IPS DF 6.9 (cell line): ENCODE measurements around the gene LCP2.

Experiments
- DNase-seq: peaks from one replicate; pipeline ENCODE4 v3.0.0-alpha.2; 2013; ENCODE audit warnings: low read depth, low spot score
- H3K27ac ChIP-seq: one replicate; pipeline ENCODE4 v1.5.1; 2013; ENCODE audit warnings: low read length, control low read depth
- H3K27me3 ChIP-seq: 2 replicates; pipeline ENCODE4 v1.6.1; 2013; ENCODE audit warnings: mild to moderate bottlenecking, low read length; ENCODE audit not compliant: control insufficient read depth, insufficient read depth
- H3K36me3 ChIP-seq: 2 replicates; pipeline ENCODE4 v1.6.1; 2013; ENCODE audit warnings: low read length; ENCODE audit not compliant: control insufficient read depth, insufficient read depth
- H3K4me1 ChIP-seq: 2 replicates; pipeline ENCODE4 v1.6.1; 2013; ENCODE audit warnings: low read length; ENCODE audit not compliant: control insufficient read depth, insufficient read depth
- H3K4me3 ChIP-seq: 2 replicates; pipeline ENCODE4 v1.5.1; 2013; ENCODE audit warnings: mild to moderate bottlenecking, low read length
- H3K9me3 ChIP-seq: 2 replicates; pipeline ENCODE4 v1.6.1; 2013; ENCODE audit warnings: low read length, inconsistent platforms; ENCODE audit not compliant: control insufficient read depth, insufficient read depth
- WGBS: extraction: QIAGEN DNeasy Blood & Tissue Kit; methylation state at CpG from one replicate; pipeline ENCODE4 v1.1.7; 2013; ENCODE audit warnings: mixed read lengths, missing lambda C conversion rate; ENCODE audit not compliant: insufficient read length, insufficient coverage; 5-methylcytosine and 5-hydroxymethylcytosine counted together

Gene LCP2

GRCh38 chr5:170317499-170317898, 19.9 kb upstream of the LCP2 start:
- no CpG with 5 or more reads among the region's 3 CpGs for WGBS
- DNase-seq: no peak
- no peaks in the 10 kb centered on the region; the same call in 1 of the 2 replicates for H3K4me1 ChIP-seq
- H3K27me3 ChIP-seq: no peaks in the 10 kb centered on the region
- no peak overlapping the region for H3K4me3 ChIP-seq
- H3K27ac ChIP-seq: no peak overlapping the region
- H3K9me3 ChIP-seq: no peaks in the 10 kb centered on the region
- H3K36me3 ChIP-seq: no peaks in the 10 kb centered on the region

DNA sequence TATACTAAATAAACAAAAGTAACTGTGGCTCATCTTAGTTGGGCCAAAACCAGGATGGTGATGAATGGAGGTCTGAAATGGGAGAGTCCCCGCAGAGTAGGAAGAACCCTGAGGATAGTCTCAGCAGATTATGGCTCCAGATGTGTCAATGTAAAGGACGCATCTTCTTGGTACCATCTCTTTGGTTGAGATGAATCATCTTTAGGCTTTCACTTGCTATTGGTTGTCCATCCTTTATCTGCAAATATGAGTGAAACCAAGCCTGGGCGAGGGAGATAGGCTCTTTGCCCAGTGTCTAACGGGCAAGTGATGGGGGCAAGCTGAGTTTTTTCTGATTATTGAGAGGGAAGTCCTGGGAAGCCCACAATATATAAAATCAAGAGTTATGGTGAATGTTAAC, 19.4 kb upstream of the LCP2 start:
- no peak for DNase-seq
- H3K27me3 ChIP-seq: no peaks in the 10 kb centered on the region
- H3K4me1 ChIP-seq: no peaks in the 10 kb centered on the region; the same call in 1 of the 2 replicates
- no peak overlapping the region for H3K27ac ChIP-seq
- no CpG with 5 or more reads among the region's 4 CpGs for WGBS
- no peaks in the 10 kb centered on the region for H3K9me3 ChIP-seq
- H3K4me3 ChIP-seq: no peak overlapping the region
- H3K36me3 ChIP-seq: no peaks in the 10 kb centered on the region

DNA sequence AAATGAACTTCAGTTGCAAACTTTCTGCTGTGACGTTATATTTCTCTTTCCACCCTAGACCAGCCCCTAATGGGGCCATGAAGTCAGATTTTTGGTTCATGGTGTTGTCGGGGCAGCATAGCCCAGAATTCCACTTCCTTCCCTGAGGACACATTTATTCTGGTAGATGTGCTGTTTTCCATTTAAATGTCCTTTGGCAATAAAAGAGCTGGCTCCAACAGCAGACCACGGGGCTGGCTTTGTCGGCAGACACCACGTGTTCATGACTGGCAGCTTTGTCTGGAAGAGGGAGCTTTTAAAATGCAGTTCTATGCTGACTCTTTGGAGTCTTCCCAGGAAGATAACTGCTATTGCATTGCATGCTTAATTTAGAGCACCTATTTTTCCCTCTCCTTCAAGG, 17.6 kb upstream of the LCP2 start:
- no peak for DNase-seq
- Histone ChIP-seq H3K36me3 (no peaks in the 10 kb centered on the region), H3K27me3 (no peaks in the 10 kb centered on the region), H3K4me3 (no peak overlapping the region), H3K4me1 (peaks cover 1% of the 10 kb centered on the region; the same call in 1 of the 2 replicates), H3K9me3 (no peaks in the 10 kb centered on the region), H3K27ac (no peak overlapping the region)
- WGBS: no CpG with 5 or more reads among the region's 5 CpGs

DNA sequence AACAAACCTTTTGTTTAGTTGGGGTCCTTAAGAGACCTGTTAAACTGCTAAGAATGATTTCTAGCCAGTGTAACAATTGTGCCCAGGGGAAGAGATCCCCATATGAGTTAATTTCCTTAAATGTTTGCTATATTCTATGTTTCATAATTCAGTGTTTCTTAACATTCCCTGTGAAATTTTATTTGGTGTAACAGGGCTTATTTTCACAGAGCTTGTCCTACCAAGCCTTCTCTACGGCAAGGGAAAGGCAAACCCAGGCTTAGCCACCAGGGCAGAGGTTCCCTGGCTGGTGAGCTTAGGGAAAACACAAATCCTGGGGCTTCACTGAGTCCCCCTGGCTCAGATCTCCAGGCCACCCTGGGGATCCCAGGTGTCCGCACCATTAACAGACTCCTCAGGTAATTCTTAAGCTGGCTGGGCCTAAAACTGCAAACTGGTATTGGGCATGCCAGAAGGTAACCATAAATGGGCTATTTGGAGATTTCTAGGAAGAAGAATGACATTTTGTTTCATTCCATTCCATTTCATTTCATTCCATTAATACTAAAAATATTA, 17.0 kb upstream of the LCP2 start:
- Histone ChIP-seq H3K27me3 (no peaks in the 10 kb centered on the region), H3K4me1 (peaks cover 1% of the 10 kb centered on the region; the same call in 1 of the 2 replicates), H3K36me3 (no peaks in the 10 kb centered on the region), H3K4me3 (no peak overlapping the region), H3K9me3 (no peaks in the 10 kb centered on the region), H3K27ac (no peak overlapping the region)
- WGBS: no CpG with 5 or more reads among the region's 2 CpGs
- DNase-seq: no peak

- no peaks in the 10 kb centered on the region for H3K27me3 ChIP-seq
- WGBS: no CpG with 5 or more reads among the region's 2 CpGs
- no peak for DNase-seq
Observed at GRCh38 chr5:170313816-170314215, 16.2 kb upstream of the LCP2 start.

DNA sequence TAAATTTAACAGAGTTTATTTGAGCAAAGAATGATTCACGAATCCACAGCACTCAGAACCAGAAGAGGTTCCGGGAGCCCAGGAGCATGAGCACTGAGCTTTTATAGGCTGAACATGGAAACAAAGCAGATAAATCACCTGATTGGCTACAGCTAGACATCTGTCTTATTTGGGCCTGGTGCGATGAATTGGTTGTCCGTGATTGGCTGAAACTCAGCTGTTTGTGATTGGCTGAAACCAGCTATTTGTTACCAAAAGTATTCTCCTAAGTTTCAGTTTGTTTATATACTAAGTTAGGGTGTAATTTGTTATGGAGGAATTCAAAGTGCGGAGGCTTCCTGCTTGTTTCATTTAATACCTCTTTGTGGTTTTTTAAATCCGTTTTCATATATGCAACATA, 15.8 kb upstream of the LCP2 start:
- DNase-seq: no peak
- Histone ChIP-seq H3K36me3 (no peaks in the 10 kb centered on the region), H3K27me3 (no peaks in the 10 kb centered on the region), H3K27ac (no peak overlapping the region), H3K4me1 (peaks cover 1% of the 10 kb centered on the region; the same call in 1 of the 2 replicates), H3K9me3 (no peaks in the 10 kb centered on the region), H3K4me3 (no peak overlapping the region)
- no CpG with 5 or more reads among the region's 6 CpGs for WGBS

More at GRCh38 chr5:170313816-170314215, 16.2 kb upstream of the LCP2 start:
- peaks cover 1% of the 10 kb centered on the region; the same call in 1 of the 2 replicates for H3K4me1 ChIP-seq
- no peak overlapping the region for H3K27ac ChIP-seq
- H3K36me3 ChIP-seq: no peaks in the 10 kb centered on the region
- H3K9me3 ChIP-seq: no peaks in the 10 kb centered on the region
- no peak overlapping the region for H3K4me3 ChIP-seq

DNA sequence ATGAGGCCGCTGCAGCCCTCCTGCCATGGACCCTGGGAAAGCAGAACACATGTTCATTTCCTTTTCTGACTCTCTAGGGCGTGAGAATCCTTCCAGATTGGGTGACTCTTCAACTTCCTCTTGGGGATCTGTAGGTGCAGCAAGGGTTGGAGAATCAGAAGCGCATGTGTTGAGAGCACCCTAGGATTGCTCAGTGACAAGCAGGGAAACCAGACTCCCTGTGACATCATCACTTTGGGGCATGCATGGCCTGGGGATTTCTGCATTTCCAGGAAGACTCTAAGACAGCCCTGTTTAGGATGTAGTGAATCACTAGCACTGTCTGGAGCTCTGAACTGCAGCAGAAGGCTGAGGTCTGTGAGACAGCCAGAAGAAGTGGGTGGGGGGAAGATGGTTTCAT, 15.1 kb upstream of the LCP2 start:
- Histone ChIP-seq H3K36me3 (no peaks in the 10 kb centered on the region), H3K27me3 (no peaks in the 10 kb centered on the region), H3K9me3 (no peaks in the 10 kb centered on the region), H3K4me3 (no peak overlapping the region), H3K27ac (no peak overlapping the region), H3K4me1 (peaks cover 1% of the 10 kb centered on the region; the same call in 1 of the 2 replicates)
- no CpG with 5 or more reads among the region's 3 CpGs for WGBS
- no peak for DNase-seq

DNA sequence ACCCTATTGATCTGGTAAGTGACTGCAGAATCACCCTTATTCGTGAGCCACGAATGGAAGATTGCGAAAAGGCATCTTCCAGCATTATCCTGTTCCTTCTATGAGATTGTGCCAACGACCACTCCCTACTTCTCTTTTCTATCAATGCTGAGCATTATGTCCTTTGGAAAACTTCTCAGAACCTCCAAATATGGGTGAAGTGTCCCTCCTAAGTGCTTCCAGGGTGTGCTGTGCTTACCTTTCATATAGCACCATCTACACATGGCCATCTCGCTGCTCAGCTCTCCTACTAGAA, 14.7 kb upstream of the LCP2 start:
- no peaks in the 10 kb centered on the region for H3K36me3 ChIP-seq
- no peak for DNase-seq
- peaks cover 1% of the 10 kb centered on the region; the same call in 1 of the 2 replicates for H3K4me1 ChIP-seq
- WGBS: no CpG with 5 or more reads among the region's 5 CpGs
- no peaks in the 10 kb centered on the region for H3K27me3 ChIP-seq
- no peak overlapping the region for H3K27ac ChIP-seq
- H3K9me3 ChIP-seq: no peaks in the 10 kb centered on the region
- no peak overlapping the region for H3K4me3 ChIP-seq

DNA sequence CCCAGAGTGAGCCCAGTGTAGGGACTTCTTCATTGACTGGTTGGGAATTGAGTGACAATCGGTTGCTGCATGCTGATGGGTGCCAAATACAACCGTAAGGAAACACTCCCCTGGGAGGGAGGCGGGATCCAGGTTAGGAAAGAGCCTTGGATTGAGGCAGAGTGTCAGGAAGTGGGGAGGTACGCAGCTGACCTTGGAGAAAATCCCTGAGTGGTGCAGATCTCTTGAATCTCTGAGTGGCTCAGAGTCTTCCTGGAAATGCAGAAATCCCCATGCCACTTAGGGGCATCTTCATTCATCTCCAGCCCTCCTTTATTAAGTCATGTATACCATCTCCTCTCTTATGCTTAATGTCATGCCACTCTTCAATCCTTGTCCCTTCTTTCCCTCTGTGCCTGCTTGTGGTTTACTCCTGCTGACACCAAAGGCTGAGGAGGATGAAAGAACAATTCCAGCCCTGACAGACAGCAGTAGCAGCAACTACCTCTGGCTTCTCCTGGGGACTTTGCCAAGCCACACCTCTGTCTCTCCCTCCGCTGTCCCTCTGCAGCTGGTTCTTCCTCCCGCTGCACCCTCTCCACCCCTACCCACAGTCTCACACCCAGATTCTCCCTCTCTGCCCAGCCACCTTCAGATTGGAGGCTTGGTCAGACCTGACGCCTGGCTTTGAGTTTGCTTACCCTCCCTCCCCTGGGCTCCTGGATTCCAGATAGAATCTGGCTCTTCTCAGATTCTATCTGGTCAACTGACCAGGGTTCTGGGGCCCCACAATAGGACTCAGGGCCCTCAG, 14.1 kb upstream of the LCP2 start:
- WGBS: no CpG with 5 or more reads among the region's 7 CpGs
- Histone ChIP-seq H3K4me3 (no peak overlapping the region), H3K27me3 (no peaks in the 10 kb centered on the region), H3K4me1 (peaks cover 1% of the 10 kb centered on the region; the same call in 1 of the 2 replicates), H3K9me3 (no peaks in the 10 kb centered on the region), H3K36me3 (no peaks in the 10 kb centered on the region), H3K27ac (no peak overlapping the region)
- DNase-seq: no peak

GRCh38 chr5:170310256-170310926, 12.8 kb upstream of the LCP2 start:
- no peaks in the 10 kb centered on the region for H3K27me3 ChIP-seq
- no peak for DNase-seq
- H3K4me3 ChIP-seq: no peak overlapping the region
- peaks cover 1% of the 10 kb centered on the region; the same call in 1 of the 2 replicates for H3K4me1 ChIP-seq
- no peaks in the 10 kb centered on the region for H3K9me3 ChIP-seq
- no peaks in the 10 kb centered on the region for H3K36me3 ChIP-seq
- H3K27ac ChIP-seq: no peak overlapping the region
- WGBS: no CpG with 5 or more reads among the region's 5 CpGs
